GM23248 (cell line): Measurements from ENCODE around the gene MXRA8. TPM values are rescaled to one million over a fixed set of nuclear protein-coding genes. Genes with fewer than 3 reads are reported as not detected.

Experiments
- DNase-seq: peaks from one replicate; pipeline ENCODE4 v3.0.0-alpha.2; 2015
- H2AFZ ChIP-seq: fragments of 200-600 bp; sonication (generic); 2 replicates; pipeline ENCODE4 v1.6.1; 2016; ENCODE audit warnings: antibody characterized with exemption
- H3F3A ChIP-seq: fragments of 200-600 bp; sonication (generic); 2 replicates; pipeline ENCODE4 v1.6.1; 2016; ENCODE audit warnings: mild to moderate bottlenecking, antibody characterized with exemption, mixed run types; ENCODE audit not compliant: insufficient read depth
- H3K27ac ChIP-seq: fragments of 200-600 bp; sonication (generic); 2 replicates; pipeline ENCODE4 v1.5.1; 2016; ENCODE audit warnings: mild to moderate bottlenecking
- H3K27me3 ChIP-seq: fragments of 200-600 bp; sonication (generic); replicated peaks from 2 replicates; pipeline ENCODE4 v1.6.1; 2016; ENCODE audit warnings: mild to moderate bottlenecking; ENCODE audit not compliant: insufficient read depth
- H3K36me3 ChIP-seq: fragments of 200-600 bp; sonication (generic); 2 replicates; pipeline ENCODE4 v1.6.1; 2016; ENCODE audit warnings: low read depth, mild to moderate bottlenecking
- H3K4me1 ChIP-seq: fragments of 200-600 bp; sonication (generic); 2 replicates; pipeline ENCODE4 v1.6.1; 2016; ENCODE audit warnings: mild to moderate bottlenecking; ENCODE audit not compliant: insufficient read depth
- H3K4me2 ChIP-seq: fragments of 200-600 bp; sonication (generic); one replicate; pipeline ENCODE4 v1.6.1; 2016; ENCODE audit warnings: mild to moderate bottlenecking; ENCODE audit not compliant: unreplicated experiment
- H3K4me3 ChIP-seq: fragments of 200-600 bp; sonication (generic); 2 replicates; pipeline ENCODE4 v1.5.1; 2016; ENCODE audit warnings: mild to moderate bottlenecking
- H3K79me2 ChIP-seq: fragments of 200-600 bp; sonication (generic); 2 replicates; pipeline ENCODE4 v1.6.1; 2016; ENCODE audit warnings: mild to moderate bottlenecking; ENCODE audit not compliant: insufficient read depth
- H3K9ac ChIP-seq: fragments of 200-600 bp; sonication (generic); 2 replicates; pipeline ENCODE4 v1.6.1; 2016; ENCODE audit warnings: mild to moderate bottlenecking
- H3K9me2 ChIP-seq: fragments of 200-600 bp; sonication (generic); 2 replicates; pipeline ENCODE4 v1.6.1; 2016; ENCODE audit warnings: mixed run types, mild to moderate bottlenecking, moderate library complexity; ENCODE audit not compliant: insufficient read depth
- H3K9me3 ChIP-seq: fragments of 200-600 bp; sonication (generic); one replicate; pipeline ENCODE4 v1.6.1; 2017; ENCODE audit warnings: low read depth
- H4K20me1 ChIP-seq: fragments of 200-600 bp; sonication (generic); 2 replicates; pipeline ENCODE4 v1.6.0; 2016; ENCODE audit not compliant: insufficient read depth
- EZH2 ChIP-seq: fragments of 200-600 bp; sonication (generic); IDR thresholded peaks from 2 replicates; pipeline ENCODE4 v1.6.1; 2018; ENCODE audit warnings: antibody characterized with exemption, mild to moderate bottlenecking; ENCODE audit not compliant: insufficient read depth, poor library complexity, severe bottlenecking
- EZH2phosphoT487 ChIP-seq: fragments of 200-600 bp; sonication (generic); IDR thresholded peaks from 2 replicates; pipeline ENCODE4 v1.6.1; 2018; ENCODE audit warnings: antibody characterized with exemption, moderate library complexity, mild to moderate bottlenecking, low read depth; ENCODE audit not compliant: insufficient read depth
- WGBS, 2 experiments: methylation state at CpG; one replicate each; pipeline ENCODE4 v1.1.6; 2015 to 2017; ENCODE audit warnings: low lambda C conversion rate in 2 of 2, low coverage in 1 of 2; ENCODE audit errors: missing lambda C conversion rate in 2 of 2; 5-methylcytosine and 5-hydroxymethylcytosine counted together
- in situ Hi-C: fragments of 300-500 bp; cut with MboI; formaldehyde crosslinking; loops from 2 replicates; pipeline ENCODE4 v1.15.0; 2020
- polyA plus RNA-seq: library from polyadenylated mRNA; unstranded; fragments of >200 nt; fragmentation: Nextera tagmentation; extraction: Ambion mirVana; gene quantifications from 2 replicates; pipeline ENCODE4 v1.2.1, GENCODE V29; 2016
- total RNA-seq: library from RNA; depleted of rRNA; stranded (reverse); fragments of >200 nt; shearing (Covaris generic); gene quantifications from 2 replicates; pipeline ENCODE4 v1.2.3, GENCODE V29; 2014

The MXRA8 gene
- total and polyA plus RNA-seq, 2 experiments from 2014 or later = 584 to 1,228 TPM

DNA sequence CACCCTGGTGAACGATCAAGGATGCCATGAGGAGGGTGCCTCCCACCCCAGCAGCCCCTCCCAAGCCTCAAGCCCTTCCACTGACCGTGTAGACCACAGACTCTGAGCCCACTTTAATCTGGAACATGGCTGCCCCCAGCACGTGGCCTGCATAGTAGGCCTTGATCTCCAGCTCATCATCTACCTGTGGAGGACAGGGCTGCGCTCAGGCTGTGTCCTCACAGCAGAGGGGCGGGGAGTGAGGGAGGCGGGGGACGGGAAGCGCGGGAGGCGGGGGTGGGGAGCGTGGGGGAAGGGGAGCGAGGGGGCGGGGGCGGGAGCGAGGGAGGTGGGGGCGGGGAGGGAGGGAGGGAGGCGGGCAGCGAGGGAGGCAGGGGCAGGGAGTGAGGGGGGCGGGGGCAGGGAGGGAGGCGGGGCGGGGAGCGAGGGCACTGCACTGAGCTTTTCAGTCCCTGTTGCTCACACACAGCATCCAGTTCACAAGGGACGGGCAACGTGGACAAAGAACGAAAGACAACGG, 42.9 kb downstream of the MXRA8 start:
- H3K9me2 ChIP-seq = no peaks in the 10 kb centered on the region
- 61 to 65% methylated on average over 10 to 26 of the region's 26 CpGs for WGBS, 2 experiments
- H3K4me1 ChIP-seq = peaks cover 12% of the 10 kb centered on the region
- H3F3A ChIP-seq = peaks cover 27% of the 10 kb centered on the region
- no peak for TF ChIP-seq EZH2phosphoT487
- no peak for TF ChIP-seq EZH2
- H3K9ac ChIP-seq = no peak overlapping the region
- peaks cover 66% of the 10 kb centered on the region for H3K79me2 ChIP-seq
- H3K36me3 ChIP-seq = peaks cover 16% of the 10 kb centered on the region; the same call in 1 of the 2 replicates
- no peak overlapping the region for H3K27ac ChIP-seq
- DNase-seq = no peak
- no peaks in the 10 kb centered on the region for H3K9me3 ChIP-seq
- no peaks in the 10 kb centered on the region for H4K20me1 ChIP-seq
- no peaks in the 10 kb centered on the region for H3K27me3 ChIP-seq
- H3K4me2 ChIP-seq = no peak overlapping the region
- no peak overlapping the region for H3K4me3 ChIP-seq
- in situ Hi-C loops = no loop called here
- H2AFZ ChIP-seq = no peak overlapping the region

DNA sequence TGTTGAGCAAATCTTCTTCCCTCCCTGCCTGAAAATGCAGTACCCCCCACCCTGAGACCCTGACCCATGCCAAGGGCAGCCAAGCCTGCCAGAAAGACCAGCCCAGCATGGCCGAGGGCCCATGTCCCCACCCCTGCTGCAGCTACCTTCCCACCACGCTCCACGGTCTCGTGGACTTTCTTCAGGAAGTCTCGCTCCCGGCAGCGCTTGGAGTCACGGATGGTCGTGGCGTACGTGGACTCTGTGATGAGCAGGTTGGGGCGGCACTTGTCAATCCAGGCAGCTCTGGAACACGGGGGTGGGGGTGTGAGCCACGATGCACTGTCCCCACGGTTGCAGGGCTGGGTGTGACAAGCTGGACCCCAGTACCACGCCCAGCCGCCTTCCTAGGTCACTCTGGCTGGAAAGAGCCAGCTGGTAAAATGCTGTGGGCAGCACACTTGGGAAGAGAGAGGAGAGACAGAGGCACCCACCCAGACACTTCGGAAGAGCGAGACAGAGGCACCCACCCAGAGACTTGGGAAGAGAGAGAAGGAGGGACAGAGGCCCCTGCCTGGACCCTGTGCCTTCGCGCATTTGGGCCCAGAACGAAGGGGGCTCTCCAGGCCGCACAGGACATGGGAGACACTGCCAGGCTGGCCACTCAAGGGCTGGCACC, 43.5 kb downstream of the MXRA8 start:
- H3F3A ChIP-seq = peaks cover 27% of the 10 kb centered on the region
- H3K27ac ChIP-seq = no peak overlapping the region
- in situ Hi-C loops = no loop called here
- peaks cover 20% of the 10 kb centered on the region; the same call in 1 of the 2 replicates for H3K36me3 ChIP-seq
- H3K79me2 ChIP-seq = peaks cover 66% of the 10 kb centered on the region
- H3K27me3 ChIP-seq = no peaks in the 10 kb centered on the region
- H3K9me2 ChIP-seq = no peaks in the 10 kb centered on the region
- H2AFZ ChIP-seq = no peak overlapping the region
- WGBS, 2 experiments = 93 to 94% methylated on average over 21 to 23 of the region's 23 CpGs
- no peaks in the 10 kb centered on the region for H3K9me3 ChIP-seq
- no peak overlapping the region for H3K4me3 ChIP-seq
- no peak overlapping the region for H3K4me2 ChIP-seq
- no peak for DNase-seq
- H3K4me1 ChIP-seq = peaks cover 12% of the 10 kb centered on the region
- TF ChIP-seq EZH2phosphoT487 (no peak), EZH2 (no peak)
- H4K20me1 ChIP-seq = no peaks in the 10 kb centered on the region
- H3K9ac ChIP-seq = no peak overlapping the region

DNA sequence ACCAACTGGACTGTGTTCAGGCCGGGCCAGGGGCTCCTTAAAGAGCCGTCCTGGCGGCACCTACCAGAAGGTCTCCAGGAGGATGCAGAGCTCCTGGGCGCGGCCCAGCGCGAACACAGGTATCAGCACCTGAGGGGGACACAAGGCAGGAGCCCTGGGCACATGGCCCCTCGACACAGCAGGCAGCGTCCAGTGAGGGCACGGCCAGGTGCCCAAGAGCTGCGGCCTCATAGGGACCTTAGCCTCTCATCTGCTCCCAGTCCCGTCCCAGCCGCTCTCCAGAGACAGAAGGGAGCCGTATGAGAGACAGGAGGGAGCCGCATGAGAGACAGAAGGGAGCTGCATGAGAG, 44.1 kb downstream of the MXRA8 start:
- Histone ChIP-seq H3K36me3 (peaks cover 16% of the 10 kb centered on the region; the same call in 1 of the 2 replicates), H3K79me2 (peaks cover 66% of the 10 kb centered on the region)
- 93 to 94% methylated on average over 10 to 12 of the region's 15 CpGs for WGBS, 2 experiments

DNA sequence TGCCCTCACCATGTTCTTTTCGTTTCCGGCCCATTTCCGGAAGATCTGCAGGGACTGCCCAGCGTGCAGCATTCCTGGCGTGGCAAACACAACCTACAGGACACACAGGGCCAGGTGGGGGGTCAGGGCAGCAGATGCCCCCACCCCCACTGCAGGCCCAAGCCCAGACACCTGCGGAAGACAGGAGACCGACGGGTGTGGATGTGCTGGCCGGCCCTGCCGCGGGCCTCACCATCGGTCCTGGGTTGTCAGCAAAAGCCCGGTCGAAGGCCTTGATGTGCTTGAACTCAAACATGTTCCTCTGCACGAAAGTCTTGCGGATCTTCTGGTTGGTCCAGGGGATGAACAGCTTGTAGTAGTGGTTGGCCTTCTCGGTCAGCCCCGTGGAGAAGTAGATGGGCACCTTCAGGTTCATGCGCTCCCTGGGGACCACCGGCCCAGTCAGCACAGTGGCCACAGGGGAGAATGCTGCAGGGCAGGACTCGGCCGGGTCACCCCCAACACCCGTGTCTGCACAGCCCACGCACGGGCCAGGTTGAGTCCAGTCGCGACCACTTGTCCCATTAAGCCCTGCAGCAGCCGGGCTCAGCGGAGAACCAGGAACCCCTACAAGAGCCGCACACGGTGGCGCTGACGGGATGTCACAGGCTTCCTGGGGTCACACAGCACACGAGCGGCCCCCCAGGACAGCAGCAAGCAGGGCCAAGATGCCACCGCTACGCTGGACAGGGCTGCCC, 44.7 kb downstream of the MXRA8 start:
- in situ Hi-C loops = no loop called here
- Histone ChIP-seq H3K79me2 (peaks cover 64% of the 10 kb centered on the region), H3F3A (peaks cover 20% of the 10 kb centered on the region), H3K36me3 (peaks cover 16% of the 10 kb centered on the region; the same call in 1 of the 2 replicates), H4K20me1 (no peaks in the 10 kb centered on the region), H3K9me2 (no peaks in the 10 kb centered on the region), H3K9me3 (no peaks in the 10 kb centered on the region), H3K4me1 (peaks cover 9% of the 10 kb centered on the region), H3K9ac (no peak overlapping the region), H3K27me3 (no peaks in the 10 kb centered on the region), H3K4me2 (no peak overlapping the region), H3K27ac (no peak overlapping the region), H3K4me3 (no peak overlapping the region), H2AFZ (no peak overlapping the region)
- no peak for DNase-seq
- WGBS, 2 experiments = 91 to 94% methylated on average over 28 to 37 of the region's 37 CpGs
- TF ChIP-seq EZH2phosphoT487 (no peak), EZH2 (no peak)

More for the DNA sequence above, 44.1 kb downstream of the MXRA8 start:
- Histone ChIP-seq H2AFZ (no peak overlapping the region), H3K4me3 (no peak overlapping the region), H4K20me1 (no peaks in the 10 kb centered on the region), H3K27ac (no peak overlapping the region), H3K9me3 (no peaks in the 10 kb centered on the region), H3K9me2 (no peaks in the 10 kb centered on the region), H3K9ac (no peak overlapping the region), H3K4me2 (no peak overlapping the region), H3K4me1 (peaks cover 12% of the 10 kb centered on the region), H3F3A (peaks cover 25% of the 10 kb centered on the region), H3K27me3 (no peaks in the 10 kb centered on the region)
- no peak for DNase-seq
- in situ Hi-C loops = no loop called here
- TF ChIP-seq EZH2phosphoT487 (no peak), EZH2 (no peak)
